Left colon (tissue), 2 donors: ENCODE measurements around the gene UGT8. TPM values are rescaled to one million over a fixed set of nuclear protein-coding genes. Genes with fewer than 3 reads are reported as not detected.

ENCODE experiments used
- ATAC-seq: fragments of 200-7000 bp; cut with Tn5 transposase; one replicate; pipeline ENCODE4 v1.9.1; 2020; ENCODE audit warnings: mild to moderate bottlenecking, moderate library complexity
- DNase-seq, 2 donors: peaks; one replicate each; pipeline ENCODE4 v3.0.0-alpha.2; 2020
- intact Hi-C, 2 donors: fragments of 100-400 bp; cut with DNase I in 1 of 2; cut with micrococcal nuclease in 1 of 2; formaldehyde crosslinking; loops; one replicate each; pipeline versions ENCODE4 v1.11.2 to v1.14.0; 2022; cut with DNase I, micrococcal nuclease
- microRNA-seq, 2 donors: library from miRNA; unstranded; fragments of <30 nt; microRNA quantifications; one replicate each; pipeline versions ENCODE4 v1.1.0 to v1.2.0, GENCODE V29; 2020
- total RNA-seq, 2 donors: library from RNA; stranded (reverse); fragmentation: NEBNext Ultra II Directional; extraction: Animal tissue kit (Norgen Biotek cat#: 25700); gene quantifications; one replicate each; pipeline ENCODE4 v1.2.1, GENCODE V29; 2021
- donor health status: DM: no; HTN: no; CAD: no.
- donor health status: DM: yes; HTN: yes; CAD: no.

Gene UGT8
- total RNA-seq, 2 donors from 2014 or later: 50.9 to 58.1 TPM

- intact Hi-C loops: no loop called here
- DNase-seq (no peak), ATAC-seq (no peak)
Observed at GRCh38 chr4:114673306-114673705, 74.7 kb downstream of the UGT8 start.

- intact Hi-C loops: no loop called here
- DNase-seq (no peak), ATAC-seq (no peak)
Observed at GRCh38 chr4:114674080-114674479, 75.5 kb downstream of the UGT8 start.

- intact Hi-C loops: no loop called here
- ATAC-seq (no peak), DNase-seq (no peak)
Observed at GRCh38 chr4:114677346-114677979, 78.9 kb downstream of the UGT8 start.

DNA sequence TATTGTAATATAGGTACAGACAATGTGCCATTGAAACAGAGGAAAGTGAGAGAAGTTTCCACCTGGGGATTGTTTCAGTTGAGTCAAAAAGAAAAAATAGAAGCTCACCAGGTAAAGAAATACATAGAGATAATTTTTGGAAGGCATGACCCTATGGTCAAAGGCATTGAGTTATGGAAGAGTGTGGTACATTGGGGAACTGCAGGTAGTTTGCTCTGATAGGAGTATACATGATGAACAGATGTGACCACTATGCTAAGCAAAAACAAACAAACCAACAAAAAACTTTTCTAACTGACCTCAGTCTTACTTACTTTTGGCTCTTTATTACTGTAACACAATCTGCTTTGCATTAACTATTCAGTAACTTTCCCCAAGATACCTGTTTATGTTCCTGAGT lies 85.9 kb downstream of the UGT8 start:
- ATAC-seq (no peak), DNase-seq (no peak)
- intact Hi-C loops: no loop called here

GRCh38 chr4:114688059-114688458 lies 89.5 kb downstream of the UGT8 start:
- DNase-seq (no peak), ATAC-seq (no peak)
- intact Hi-C loops: no loop called here

DNA sequence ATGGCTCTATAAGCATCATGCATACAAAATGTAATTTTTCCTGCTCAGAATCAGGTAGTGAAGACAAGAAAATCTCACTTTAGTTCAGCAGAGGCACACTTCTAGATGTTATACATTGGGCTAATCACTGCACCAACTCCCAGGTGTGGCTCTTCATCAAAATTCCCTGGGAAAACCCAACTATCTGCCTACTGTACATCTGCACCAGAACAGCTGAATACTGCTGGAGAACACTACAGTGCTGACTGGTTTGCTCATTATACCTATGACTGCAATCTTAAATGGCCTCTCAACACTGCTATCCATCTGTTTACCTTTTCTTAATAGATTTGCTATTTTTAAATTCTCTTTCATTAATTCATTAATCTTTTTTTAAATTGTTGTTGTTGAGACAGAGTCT lies 92.0 kb downstream of the UGT8 start:
- intact Hi-C loops: loop anchor here in 1 of 2 donors (5.0 kb wide), 1 partner anchor 303 kb away; no protein-coding TSS in a partner anchor
- ATAC-seq (no peak), DNase-seq (no peak)

DNA sequence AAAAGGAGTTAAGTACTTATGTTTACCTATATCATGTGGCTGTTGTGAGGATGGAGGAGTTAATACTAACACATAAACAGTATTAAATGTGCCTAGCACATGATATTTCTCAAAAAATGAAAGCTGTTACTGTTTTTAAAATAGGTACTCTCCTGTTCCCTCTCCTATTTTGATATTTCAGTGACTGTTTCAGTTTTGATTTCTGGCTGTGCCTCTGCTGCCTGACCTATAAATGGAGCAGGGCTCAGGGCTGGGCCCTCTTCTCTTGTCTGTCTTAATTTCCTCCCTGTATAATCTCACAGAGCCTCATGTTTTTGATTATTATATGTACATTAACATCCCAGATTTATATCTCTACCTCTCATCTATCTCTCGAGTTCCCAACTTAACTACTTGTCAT lies 93.3 kb downstream of the UGT8 start:
- intact Hi-C loops: loop anchor here in 1 of 2 donors (5.0 kb wide), 1 partner anchor 305 kb away; no protein-coding TSS in a partner anchor
- no peak for ATAC-seq
- DNase-seq: no peak

DNA sequence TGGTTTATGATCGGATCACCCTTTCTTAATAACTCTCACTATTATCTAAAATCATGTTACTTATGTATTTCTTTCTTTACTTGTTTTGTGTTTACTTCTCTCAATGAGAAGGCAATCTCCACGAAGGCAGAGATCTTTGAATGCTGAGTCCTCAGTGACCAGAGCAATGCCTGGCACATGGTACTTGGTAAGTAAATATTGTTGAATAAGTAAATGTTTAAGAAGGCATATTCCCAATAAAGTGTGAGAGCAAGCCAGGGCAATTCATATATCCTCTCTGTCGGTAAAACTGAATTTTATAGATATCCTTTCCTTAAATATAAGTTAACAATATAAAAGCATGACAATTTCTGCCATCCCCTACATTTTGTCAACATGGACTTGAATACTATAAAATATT lies 94.4 kb downstream of the UGT8 start:
- ATAC-seq (no peak), DNase-seq (no peak)
- intact Hi-C loops: loop anchor here in 1 of 2 donors (5.0 kb wide), 1 partner anchor 306 kb away; no protein-coding TSS in a partner anchor

DNA sequence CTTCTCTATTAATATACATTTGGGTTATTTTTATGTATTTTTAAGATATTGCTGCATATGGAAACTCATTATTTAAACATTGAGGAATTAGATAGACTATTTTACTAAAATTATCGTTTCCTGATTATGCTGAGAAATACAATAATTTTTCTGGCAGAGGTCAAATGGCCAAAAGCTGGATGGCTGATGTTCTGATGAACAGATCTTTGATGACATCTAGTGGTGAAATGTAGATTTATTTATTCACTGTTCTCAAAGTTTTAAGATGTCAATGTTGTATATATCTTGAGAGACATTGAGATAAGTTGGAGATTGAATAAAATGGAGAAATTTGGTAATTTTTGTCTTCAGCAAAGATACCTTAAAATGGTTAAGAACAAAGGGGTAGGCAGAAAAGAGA lies 96.2 kb downstream of the UGT8 start:
- DNase-seq (no peak), ATAC-seq (peak; percentile 42)
- intact Hi-C loops: loop anchor here in 1 of 2 donors (5.0 kb wide), 1 partner anchor 307 kb away; no protein-coding TSS in a partner anchor

DNA sequence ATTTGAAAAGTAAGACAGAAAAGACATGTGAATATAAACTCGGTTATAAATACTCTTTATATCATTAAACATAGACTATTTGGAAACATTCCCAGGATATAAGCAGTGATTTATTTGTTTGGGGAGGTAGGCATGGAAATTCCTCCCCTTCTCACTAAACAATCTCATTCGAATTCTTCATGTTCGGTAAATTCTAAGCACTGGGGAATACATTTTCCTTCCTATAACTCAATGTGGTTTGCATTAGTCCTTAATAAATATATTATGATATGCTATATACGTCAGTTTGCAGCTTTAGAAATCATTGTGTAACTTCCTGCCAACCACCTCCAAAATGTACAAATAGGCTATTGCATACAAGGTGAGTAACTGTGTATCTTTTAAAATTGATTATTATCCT lies 99.6 kb downstream of the UGT8 start:
- ATAC-seq: no peak
- DNase-seq: no peak
- intact Hi-C loops: no loop called here

GRCh38 chr4:114701491-114701890 lies 102.9 kb downstream of the UGT8 start:
- intact Hi-C loops: no loop called here
- DNase-seq (no peak), ATAC-seq (no peak)

GRCh38 chr4:114717432-114717831 lies 118.8 kb downstream of the UGT8 start:
- no peak for DNase-seq

GRCh38 chr4:114725066-114725465 lies 126.5 kb downstream of the UGT8 start:
- ATAC-seq (no peak), DNase-seq (no peak)
- intact Hi-C loops: no loop called here

More at GRCh38 chr4:114717432-114717831, 118.8 kb downstream of the UGT8 start:
- ATAC-seq: peak; percentile 59
- intact Hi-C loops: no loop called here

DNA sequence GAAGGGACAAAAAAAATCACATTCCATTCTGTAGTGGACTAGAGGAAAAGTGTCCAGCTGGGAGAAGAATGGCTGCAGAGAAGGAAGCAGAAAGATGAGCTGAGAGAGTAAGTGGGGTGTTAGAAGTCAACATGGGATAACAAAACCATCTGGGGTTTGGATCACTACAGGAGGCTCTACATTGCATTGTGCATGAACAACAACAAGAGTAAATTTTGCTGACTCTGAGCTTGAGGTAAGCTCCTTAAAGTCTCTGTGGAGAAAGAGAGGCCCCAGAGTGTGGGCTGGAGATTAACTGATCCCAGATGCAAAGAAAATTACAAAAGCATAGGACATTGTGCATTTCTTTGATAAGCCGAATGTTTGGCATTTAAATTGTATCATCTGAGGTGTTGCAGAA lies 128.9 kb downstream of the UGT8 start:
- intact Hi-C loops: no loop called here
- ATAC-seq: no peak
- no peak for DNase-seq

Small RNA genes within 50 kb of the gene (microRNA-seq; reads per million reads assigned to microRNA genes)
- gene MIR577: 34.7 to 77.5 reads per million in 2 donors
